NOMO-1 (cell line): ENCODE results near the gene STEAP3.

ENCODE experiments used
- DNase-seq, 2 experiments: peaks; one replicate each; lab custom pipeline; 2025; ENCODE audit not compliant: unreplicated experiment in 2 of 2; lab: John Stamatoyannopoulos, UW

Gene STEAP3

DNA sequence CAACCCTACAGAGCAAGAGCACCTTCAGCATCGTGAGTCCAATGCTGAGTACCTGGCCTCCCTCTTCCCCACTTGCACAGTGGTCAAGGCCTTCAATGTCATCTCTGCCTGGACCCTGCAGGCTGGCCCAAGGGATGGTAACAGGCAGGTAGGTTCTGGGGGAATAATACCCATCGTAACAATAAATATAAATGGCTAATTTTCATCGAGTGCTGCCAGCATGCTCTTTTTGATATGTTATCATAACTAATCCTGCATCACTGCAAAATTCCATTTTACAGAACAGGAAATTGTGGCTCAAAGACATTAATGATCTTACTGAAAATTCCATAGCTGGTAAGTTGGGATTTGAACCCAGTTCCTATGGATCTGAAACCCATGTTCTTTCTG is 22.2 kb downstream of the STEAP3 start:
- no peak for DNase-seq

DNA sequence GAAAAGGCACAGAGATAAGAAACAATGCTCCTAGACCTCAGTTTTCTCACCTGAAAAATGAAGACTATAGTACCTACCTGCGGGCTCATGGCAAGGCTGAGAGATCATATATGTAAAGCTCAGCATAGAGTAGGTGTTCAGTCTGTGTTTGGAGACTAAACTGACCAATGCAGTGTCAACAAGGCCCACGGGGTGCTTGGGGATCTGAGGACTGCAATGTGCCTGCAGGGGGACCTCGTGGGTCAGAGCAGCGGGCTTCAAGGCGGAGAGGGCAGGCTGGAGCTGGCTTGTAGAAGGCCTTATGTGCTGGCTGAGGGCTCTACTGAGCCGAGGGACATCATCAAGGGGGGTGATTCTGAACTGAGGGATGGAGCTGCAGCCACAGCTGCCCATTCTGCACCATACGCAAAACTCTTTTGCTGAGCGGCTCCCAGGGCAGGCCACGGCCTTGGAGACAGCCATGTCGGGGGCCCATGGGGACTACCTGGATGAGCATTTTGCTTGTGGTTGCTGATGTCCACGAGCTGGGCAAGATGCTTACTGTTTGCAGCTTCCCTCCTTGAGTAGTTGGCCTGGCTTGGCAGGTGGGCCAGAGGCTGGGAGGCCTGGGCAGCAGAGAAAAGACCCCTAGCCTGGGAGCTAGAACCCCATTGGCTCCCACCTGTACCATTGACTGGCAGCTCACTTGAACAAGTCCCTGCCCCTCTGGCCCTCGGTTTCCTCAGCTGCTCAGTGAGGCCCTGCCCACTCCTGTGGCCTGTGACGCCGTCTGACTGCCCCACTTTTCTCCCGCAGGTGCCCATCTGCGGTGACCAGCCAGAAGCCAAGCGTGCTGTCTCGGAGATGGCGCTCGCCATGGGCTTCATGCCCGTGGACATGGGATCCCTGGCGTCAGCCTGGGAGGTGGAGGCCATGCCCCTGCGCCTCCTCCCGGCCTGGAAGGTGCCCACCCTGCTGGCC is 23.5 kb downstream of the STEAP3 start:
- DNase-seq: no peak

DNA sequence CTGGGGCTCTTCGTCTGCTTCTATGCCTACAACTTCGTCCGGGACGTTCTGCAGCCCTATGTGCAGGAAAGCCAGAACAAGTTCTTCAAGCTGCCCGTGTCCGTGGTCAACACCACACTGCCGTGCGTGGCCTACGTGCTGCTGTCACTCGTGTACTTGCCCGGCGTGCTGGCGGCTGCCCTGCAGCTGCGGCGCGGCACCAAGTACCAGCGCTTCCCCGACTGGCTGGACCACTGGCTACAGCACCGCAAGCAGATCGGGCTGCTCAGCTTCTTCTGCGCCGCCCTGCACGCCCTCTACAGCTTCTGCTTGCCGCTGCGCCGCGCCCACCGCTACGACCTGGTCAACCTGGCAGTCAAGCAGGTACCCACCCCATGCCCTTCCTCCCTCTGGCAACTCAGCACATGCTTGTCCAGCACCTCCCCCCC is 24.2 kb downstream of the STEAP3 start:
- no peak for DNase-seq

DNA sequence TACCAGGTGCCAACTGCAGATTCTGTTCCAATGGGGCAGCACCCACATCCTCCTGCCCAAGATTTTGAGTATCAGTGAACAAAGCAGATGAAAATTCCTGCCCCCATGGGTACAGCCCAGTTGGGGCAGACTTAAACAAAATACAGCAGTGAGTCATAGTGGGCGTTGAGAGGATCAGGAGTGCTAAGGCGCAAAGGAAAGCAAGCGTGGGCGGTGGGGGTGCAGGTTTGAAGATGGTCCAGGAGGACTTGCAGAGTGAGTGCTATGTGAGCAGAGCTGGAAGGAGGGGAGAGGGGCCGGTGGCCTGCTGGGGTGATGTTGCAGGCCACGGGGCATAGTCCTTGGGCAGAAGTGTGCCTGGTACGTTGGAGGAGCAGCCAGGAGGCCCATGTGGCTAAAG is 24.7 kb downstream of the STEAP3 start:
- DNase-seq: no peak

DNA sequence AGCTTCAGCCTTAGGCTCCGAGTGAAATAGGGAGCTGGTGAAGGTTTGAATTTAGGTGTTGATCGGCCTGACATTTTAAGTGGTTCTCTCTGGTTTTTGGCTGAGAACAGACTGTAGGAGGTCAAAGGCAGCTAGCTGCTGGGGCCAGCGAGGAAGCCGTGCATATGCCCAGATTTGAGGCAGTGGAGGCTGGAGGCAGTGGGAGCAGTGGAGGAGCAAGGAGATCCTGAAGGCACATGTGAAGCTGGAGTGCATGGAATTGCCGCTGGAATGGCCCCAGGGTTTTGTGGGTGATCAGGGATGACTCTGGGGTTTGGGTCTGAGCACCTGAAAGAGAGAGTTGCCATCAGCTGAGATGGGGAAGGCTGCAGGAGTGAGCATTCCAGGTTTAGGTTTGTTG is 25.1 kb downstream of the STEAP3 start:
- no peak for DNase-seq

DNA sequence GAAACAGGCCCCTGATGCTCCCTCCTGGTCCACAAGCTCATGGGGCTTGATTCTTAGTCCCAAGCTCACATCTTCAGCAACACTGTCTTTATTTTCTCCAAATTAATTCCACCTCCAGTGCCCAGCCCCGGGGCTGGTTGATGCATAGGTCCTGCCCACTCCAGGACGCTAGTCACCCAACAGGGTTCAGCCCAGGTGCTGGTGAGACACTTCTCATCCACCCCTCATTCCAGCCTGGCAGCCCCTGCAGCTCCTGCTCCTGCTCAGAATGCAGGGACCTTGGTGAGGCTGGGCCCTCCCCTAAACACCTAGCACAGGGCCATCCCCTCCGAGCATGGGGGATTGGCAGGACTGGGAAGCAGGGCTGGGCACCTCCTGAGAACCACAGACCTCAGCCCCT is 25.7 kb downstream of the STEAP3 start:
- no peak for DNase-seq

DNA sequence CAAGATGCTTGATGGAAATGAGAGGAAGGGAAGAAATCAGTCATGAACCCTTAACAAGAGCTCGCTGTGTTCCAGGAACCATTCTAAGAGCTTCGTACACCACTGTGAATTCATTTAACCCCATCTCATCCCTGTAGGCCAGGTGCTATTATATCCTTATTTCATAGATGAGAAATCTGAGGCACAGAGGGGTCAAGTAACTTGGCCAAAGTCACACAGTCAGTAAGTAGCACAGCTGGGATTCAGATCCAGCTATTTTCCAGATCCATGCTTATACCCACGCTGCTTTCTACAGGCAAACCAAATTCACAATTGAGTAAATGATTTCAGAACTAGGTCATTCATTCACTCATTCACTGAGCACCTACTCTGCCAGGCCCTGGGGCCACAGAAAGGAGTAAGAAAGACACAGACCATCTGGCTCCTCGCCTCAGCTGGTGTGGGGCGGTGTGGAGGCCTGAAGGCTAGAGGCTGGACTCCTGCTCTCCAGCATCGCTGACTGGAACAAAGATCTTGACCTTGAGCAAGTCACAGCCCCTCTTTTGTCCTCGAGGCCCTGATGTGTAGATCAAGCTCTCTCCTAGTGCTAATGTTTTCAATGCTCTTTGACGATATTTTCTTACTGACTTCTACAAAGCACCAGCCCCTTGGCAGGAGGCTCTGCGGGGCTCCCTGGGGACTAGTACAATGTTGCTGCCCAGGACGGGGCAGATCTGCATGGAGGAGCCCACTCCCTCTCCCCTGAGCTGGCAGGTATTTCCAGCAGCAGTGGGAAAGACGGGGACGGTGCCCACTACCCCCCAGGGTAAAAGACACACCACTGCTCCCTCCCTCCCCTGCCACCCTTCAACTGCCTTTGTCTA is 26.5 kb downstream of the STEAP3 start:
- no peak for DNase-seq

DNA sequence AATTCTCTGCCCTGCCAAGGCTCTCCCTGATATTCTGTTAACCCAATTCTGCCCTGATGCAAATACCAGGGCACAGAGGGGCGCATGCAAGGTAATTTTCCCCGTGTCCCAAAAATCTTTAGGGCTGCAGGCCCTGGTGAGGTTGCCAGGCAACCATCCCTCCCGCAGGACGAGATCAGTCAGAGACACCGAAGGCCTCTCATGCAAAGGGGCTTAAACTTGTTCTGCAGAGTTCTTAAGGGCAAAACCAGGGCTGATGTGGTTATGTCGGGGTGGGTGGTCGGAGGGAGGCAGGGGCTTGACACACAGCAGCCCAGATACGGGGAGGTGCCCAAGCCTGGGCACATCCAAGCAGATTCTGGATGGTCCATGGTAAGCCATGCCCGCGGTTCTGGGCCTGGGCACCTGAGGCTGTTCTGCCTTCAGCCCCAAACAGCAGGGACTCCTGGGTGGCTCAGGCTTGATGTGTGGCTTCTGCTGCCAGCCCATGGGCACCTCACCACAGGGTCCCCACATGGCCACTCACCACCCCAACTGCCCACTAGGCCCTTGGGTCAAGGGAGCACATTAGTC is 27.2 kb downstream of the STEAP3 start:
- DNase-seq: no peak

DNA sequence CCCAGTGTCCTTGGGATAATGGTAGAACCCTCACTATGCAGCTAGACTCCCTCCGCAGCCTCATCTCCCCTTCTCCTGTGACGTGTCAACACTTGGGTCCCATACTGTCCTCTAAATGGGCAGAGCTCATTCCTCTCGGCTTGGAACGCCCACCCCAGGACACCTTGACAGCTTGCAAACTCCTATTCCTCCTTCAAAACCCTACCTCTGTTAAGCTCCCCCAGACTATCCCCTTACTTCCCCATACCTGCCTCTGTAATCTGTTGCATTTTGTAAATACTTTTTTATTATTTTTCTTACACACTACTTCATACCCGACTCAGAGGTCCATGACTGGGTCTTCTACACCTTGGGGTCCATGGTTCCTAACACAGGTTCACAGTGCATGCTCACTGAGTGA is 28.0 kb downstream of the STEAP3 start:
- no peak for DNase-seq

DNA sequence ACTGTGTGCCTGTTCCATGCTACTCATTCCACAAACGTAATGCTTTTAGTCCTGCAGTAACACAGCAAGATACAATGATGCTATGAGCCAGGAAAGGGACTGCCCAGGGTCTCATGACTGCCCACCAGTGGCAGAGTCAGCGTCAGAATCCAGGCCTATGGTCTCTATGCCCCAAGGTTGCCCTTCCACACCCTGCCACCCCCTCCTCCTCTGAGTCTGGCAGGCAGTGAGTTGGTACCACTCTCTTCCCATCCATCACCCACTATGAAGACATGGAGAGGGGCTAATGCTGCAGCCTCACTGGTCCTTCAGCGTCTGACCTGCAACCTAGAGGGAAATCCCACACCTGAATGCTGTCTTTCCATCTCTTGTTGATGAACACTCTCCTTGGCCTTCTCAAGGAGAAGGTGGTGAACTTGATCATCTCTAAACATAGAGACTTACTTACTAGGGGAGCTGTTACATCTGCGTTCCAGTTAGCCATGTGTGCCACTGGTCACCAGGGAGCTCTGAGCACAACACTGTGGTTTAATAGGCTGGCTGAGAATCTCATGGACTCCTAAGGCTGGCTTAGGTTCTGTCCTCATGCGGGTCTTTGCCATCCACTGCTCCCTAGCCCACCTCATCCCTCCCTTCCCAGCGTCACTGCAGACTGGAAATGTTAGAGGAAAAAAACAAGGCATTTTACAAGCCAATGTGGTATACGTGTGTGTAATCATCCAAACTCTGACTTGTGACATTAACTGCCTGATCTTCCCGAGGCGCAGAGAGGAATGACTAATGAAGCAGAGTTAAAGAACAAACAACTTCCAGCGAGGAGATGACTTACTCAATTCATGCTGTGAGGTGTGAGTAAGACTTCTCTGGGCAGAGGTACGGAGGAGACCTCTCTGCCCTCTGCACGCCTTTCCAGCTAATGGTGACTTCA is 28.8 kb downstream of the STEAP3 start:
- DNase-seq: no peak

DNA sequence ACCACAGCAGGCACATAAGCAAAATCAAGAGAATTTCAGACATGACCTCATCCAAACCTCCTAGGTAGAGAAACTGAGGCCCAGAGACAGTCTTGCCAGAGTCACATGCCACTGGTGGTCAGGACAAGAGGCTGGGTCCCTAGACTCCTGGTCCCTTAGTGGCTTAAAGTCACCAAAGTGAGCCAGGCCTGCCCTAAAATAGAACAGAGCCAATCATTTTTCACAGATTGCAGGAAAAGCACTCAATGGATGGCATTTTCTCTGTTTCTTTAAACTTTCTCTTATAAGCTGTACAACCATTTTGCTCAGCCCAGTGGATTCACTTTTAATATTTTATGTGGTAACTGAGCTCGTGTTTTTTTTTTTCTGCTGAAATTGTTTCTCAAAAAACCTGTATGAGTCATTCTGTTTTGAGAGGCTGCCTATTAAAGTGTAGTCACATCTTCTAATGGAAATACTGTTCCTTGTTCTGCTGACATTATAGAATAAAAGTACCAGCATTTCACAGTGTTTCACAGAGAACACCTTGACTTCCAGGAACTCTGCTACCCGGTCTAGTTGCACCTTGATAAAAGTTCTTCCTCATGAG is 29.6 kb downstream of the STEAP3 start:
- DNase-seq: no peak

DNA sequence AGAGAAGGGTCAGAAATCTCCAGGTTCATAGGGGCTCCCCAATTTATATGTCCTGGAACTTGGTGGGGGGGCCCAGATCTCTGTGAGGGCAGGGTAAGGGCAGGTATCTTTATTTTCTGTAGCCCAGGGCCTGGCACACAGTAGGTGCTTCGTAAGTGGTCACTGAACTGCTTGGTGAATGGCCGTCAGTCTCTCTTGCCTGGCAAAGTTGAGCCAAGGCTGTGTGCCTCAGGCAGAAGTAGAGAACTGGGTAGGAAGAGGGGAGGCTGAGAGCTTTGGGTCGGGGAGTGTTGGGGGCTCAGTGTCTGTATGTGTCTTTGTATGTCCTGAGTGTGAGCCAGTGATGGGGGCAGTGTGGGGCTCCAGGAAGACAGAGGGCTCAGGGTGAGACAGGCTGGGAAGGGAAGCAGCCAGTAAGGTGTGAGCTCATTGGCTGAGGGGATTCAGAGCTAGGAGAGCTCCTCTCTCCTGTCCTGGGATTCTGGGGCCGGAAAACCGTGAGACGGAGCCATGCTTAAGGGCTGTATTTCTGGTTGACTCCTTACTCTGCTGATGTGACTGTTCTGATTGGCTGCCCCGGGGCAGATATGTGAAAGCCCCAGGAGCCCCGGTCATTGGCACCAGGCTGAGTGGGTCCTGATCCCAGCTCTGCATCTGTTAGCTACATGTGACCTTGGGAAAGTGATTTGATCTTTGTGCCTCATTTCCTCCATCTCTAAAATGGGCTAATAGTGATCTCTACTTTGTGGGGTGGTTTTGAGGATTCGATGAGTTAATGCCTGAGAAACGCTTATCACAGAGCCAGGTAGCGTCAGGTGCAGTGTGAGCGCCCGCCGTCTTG is 30.3 kb downstream of the STEAP3 start:
- no peak for DNase-seq

DNA sequence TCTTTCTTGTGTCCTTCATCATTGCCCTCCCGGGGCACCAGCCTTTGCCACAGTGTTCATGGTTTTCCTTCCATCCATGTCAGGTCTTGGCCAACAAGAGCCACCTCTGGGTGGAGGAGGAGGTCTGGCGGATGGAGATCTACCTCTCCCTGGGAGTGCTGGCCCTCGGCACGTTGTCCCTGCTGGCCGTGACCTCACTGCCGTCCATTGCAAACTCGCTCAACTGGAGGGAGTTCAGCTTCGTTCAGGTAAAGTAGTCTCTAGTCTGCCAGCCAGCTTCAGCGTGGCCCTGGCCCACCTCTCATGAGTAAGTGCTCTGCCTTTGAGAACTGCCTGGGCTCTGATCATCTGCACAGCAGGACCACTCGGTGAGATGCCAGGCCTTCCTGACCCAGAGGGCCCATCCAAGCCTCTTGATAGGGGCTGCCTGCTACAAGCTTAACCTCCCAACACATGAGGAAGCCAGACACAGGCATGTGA is 31.0 kb downstream of the STEAP3 start:
- no peak for DNase-seq

DNA sequence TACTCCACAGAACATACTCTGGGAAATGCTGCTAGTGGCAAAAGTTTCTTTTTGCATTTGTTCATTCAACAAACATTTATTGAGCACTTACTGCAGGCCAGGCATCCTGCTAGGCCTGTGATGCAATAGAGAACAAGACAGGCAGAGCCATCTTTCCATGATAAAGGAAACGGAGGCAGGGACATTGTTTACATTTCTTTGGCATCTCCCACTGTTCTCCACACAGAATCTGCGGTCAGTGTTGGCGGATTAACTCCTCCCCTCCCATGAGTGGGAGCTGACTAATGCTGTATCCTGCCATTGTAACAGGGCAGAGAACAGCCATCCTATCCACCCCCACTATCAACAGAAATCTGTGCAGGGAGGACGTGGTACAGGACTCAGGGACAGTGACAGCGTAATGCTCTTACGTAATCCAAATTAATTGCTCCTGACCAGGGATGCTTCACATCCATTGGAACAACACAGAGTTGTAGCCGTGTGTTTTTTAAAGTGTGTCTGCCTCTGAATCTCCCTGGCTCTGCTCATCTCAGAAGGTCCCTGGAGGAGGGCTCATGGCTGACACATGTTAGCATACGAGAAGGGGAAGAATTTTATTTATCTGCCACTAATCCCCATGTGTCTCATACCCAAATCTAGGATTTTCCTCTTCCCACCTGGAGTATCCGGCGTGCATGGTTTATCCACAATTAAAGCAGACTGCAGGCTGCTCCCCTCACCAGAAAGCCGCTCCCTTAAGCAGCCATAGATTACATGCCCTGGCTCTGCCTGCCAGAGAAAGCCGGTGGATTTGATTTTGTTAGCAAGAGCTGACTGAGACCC is 32.3 kb downstream of the STEAP3 start:
- no peak for DNase-seq

DNA sequence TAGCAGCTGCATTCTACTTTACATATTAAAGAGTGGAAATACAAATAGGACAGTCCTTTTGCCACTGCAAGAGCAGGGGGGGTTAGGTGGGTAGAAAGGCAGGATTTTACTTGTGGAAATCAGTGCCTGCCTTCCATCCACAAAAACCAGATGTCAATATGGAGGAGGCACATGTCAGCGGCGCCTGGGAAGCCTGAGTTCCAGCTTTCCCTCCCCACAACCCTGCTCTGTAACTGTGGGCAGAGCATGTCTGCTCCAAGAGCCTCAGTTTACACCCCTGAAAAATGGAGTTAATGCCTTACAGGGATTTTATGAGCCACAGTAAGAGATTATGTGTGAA is 32.9 kb downstream of the STEAP3 start:
- no peak for DNase-seq

DNA sequence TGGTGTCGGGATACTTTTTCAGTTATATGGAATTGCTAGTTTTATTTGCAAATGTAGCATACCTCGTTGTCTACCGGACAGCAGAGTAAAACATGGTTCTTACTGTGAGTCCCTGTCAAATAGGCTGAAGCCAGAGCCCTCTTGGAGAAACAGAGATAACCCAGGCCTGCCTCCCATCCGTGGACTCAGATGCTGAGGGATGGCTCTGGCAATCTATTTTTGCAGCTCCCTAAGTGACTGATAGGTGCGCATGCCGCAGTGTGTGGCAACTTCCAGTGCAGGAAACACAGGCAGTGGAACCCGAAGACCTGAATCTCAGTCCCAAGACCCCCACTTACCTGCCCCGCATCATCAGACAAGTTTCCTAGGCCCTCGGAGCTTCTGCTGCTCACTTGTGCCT is 33.6 kb downstream of the STEAP3 start:
- no peak for DNase-seq

DNA sequence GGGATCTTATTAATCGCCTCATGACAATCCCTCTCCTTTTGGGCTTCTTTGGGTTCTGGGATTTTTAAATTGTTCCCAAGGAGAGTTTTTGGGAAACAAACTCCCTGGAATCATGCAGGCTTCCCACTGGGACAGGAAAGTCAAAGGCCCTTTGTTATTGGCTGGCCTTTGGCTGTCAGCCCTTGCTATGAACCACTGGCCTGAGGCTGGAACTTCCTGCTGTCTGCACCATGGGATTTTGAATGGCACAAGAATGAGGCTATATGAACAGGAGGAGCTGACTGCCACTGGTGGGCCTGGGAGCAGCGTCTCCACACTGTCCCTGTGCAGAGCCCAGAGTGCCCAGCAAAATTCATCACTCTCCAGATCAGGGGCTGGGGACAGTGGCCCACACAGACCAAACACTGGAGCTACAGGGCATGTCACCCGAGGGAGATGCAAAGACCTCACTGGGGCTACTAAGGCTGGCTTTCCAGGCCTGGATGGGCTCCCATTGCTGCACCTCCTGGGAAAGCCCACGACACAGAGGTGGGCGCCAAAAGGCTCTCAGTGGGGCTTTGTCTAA is 35.7 kb downstream of the STEAP3 start:
- DNase-seq: no peak
